ENCODE results near the gene ENDOV.

GRCh38 chr17:80481284-80482057 is 66.5 kb downstream of the ENDOV start:
- no peak for TF ChIP-seq CTCF (IDR thresholded peaks at IDR 0.05; ENCODE audit: low read depth, low read length, missing input control)
- no peak for TF ChIP-seq JUND (IDR thresholded peaks at IDR 0.05)
- TF ChIP-seq YY1 (IDR thresholded peaks at IDR 0.05) = no peak
- TF ChIP-seq NR2F2 (IDR thresholded peaks at IDR 0.05) = no peak
- TF ChIP-seq RAD21 (IDR thresholded peaks at IDR 0.05) = no peak
- no peak for TF ChIP-seq TAF1 (conservative IDR thresholded peaks at IDR 0.05)
- no peak for TF ChIP-seq REST (IDR thresholded peaks at IDR 0.05)
- TF ChIP-seq RXRA (IDR thresholded peaks at IDR 0.05) = no peak

Data from liver (tissue), 3 donors.